ENCODE results near the gene GOSR2.
"Not testable (repeated sequence)": the region's sequence is repeated elsewhere in the genome, so short reads cannot be mapped to it uniquely, and the experiment has no call there.

The GOSR2 gene

DNA sequence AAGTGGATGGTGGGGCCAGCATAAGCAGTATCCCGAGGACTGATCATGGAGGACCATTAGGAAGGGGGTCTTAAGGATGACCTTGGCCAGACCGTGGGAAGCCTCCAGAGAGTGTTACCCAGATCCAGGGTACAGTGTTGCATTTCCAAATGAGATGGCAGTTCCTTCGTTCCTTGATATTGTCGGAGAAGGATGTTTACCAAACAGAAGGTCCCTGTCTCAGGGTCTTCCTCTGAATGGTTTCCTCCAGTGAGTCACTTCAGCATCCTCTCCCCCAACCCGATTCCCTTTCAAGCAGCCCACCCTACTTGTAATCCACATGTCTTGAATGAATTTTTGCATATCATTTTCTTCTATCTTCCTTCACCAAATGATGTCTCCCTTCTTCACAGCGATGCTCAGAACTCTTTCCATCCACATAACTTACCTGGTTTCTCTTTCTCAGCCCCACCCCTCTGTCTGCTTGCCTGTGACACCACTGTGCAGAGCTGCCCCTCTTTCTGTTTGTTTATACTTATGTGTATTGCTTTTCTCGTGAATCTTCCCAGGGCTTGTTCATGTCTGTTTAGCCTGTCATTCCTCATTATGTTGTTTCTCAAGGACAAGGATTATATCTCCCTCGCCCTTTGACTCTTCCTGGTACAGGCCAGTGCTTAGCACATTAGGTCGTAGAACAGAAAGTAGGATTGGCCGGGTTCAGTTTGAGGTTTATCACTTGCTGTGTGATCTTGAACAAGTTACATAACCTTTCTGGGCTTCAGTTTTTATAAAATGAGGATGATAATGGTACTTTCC lies 5.7 kb downstream of the GOSR2 start:
- in situ Hi-C loops (cut with MboI; ENCODE audit: low sequenced_read_pairs): no loop called here

- in situ Hi-C loops (cut with MboI; ENCODE audit: low sequenced_read_pairs): no loop called here
Observed at GRCh38 chr17:46929413-46929812, 6.5 kb downstream of the GOSR2 start.

- in situ Hi-C loops (cut with MboI; ENCODE audit: low sequenced_read_pairs): no loop called here
Observed at GRCh38 chr17:46930051-46930450, 7.1 kb downstream of the GOSR2 start.

DNA sequence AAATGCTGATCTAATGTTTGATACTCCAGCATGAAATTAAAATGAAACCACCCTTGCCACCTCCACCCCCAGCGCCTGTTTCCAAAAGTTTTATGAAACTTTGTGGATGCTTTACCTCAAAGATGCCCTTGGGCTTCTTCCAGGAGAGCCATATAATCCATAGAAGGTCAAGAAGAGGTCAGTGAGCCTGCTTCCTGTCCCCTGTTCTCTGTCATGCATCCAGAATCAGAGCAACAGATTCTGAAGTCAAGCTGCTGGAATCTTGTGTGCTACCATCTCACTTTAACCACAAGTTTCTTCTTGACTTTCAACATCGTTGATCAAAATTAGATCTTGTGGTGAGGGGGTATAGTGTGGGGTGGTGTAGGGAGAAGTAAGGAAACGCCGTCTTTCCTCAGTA lies 8.6 kb downstream of the GOSR2 start:
- in situ Hi-C loops (cut with MboI; ENCODE audit: low sequenced_read_pairs): no loop called here

DNA sequence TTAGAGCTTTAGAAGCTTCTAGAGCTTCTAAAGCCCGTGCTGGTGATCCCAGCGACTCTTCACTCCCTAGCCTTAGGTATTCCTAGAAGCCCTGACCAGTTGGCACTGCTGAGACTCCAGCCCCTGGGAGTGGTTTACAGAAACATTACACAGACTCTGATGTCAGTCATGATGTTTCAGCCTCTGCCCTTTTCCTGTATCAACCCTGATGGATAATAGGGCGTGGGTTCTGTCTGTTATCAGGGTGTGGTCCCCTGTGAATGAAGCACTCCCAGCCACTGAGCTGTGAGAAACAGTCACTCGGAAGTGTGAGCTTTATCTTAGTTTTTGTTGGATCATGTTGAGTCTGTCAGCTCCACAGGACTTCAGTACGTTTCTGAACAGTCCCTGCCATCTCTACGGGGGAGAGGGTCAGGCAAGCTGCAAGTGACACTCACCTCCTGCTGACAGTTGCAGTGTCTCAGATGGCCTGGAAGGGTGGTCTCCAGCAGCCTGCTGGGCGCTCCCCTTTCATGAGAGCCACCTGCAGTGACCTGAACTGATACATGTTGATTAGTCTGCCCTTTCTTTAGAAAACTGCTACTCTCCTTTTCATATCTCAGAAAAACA lies 12.8 kb downstream of the GOSR2 start:
- in situ Hi-C loops (cut with MboI; ENCODE audit: low sequenced_read_pairs): no loop called here

- in situ Hi-C loops (cut with MboI; ENCODE audit: low sequenced_read_pairs): no loop called here
Observed at GRCh38 chr17:46940692-46941404, 17.9 kb downstream of the GOSR2 start.

GRCh38 chr17:46942441-46943217 lies 19.7 kb downstream of the GOSR2 start:
- in situ Hi-C loops (cut with MboI; ENCODE audit: low sequenced_read_pairs): no loop called here

- in situ Hi-C loops (cut with MboI; ENCODE audit: low sequenced_read_pairs): no loop called here
Observed at GRCh38 chr17:46943218-46943500, 20.2 kb downstream of the GOSR2 start.

- in situ Hi-C loops (cut with MboI; ENCODE audit: low sequenced_read_pairs): no loop called here
Observed at GRCh38 chr17:46943501-46944393, 20.8 kb downstream of the GOSR2 start.

- in situ Hi-C loops (cut with MboI; ENCODE audit: low sequenced_read_pairs): no loop called here
Observed at GRCh38 chr17:46944931-46945330, 22.0 kb downstream of the GOSR2 start.

DNA sequence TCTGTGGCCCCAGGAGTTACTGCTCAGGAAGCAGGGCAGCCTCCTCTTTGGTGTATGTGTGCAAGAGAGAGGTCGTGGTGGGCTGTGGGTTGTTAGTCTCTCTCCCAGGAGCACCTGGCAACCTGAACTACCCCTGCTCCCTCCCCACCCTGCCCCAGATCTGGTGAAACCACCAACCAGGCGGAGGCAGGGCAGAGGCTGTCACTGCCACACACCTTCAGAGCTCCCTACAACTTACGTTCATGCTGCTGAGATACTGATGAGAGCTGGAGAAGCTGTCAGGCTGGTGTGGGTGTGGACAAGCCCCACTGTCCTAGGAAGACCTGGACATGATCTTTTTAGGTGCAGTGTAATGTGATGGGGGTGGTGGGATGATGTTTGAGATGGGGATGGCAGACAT lies 24.3 kb downstream of the GOSR2 start:
- in situ Hi-C loops (cut with MboI; ENCODE audit: low sequenced_read_pairs): no loop called here

DNA sequence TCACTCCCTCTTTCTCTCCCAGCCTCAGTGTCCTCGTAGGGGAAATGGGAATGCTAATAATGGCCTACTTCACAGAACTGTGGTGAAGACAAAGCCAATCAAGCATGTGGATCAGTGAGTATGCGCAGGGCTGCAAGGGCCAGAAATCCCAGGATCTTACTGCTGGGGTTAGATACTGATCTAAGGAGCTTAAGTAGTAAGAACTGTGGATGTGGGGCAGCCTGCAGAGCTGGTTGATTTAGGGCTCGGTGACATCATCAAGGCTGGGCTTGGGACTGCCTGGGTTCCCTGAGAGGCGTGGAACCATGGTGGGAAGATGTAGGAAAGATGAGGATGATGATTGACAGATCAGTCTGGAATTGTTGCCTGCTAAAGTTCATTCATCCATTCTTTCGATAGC lies 25.6 kb downstream of the GOSR2 start:
- in situ Hi-C loops (cut with MboI; ENCODE audit: low sequenced_read_pairs): no loop called here

DNA sequence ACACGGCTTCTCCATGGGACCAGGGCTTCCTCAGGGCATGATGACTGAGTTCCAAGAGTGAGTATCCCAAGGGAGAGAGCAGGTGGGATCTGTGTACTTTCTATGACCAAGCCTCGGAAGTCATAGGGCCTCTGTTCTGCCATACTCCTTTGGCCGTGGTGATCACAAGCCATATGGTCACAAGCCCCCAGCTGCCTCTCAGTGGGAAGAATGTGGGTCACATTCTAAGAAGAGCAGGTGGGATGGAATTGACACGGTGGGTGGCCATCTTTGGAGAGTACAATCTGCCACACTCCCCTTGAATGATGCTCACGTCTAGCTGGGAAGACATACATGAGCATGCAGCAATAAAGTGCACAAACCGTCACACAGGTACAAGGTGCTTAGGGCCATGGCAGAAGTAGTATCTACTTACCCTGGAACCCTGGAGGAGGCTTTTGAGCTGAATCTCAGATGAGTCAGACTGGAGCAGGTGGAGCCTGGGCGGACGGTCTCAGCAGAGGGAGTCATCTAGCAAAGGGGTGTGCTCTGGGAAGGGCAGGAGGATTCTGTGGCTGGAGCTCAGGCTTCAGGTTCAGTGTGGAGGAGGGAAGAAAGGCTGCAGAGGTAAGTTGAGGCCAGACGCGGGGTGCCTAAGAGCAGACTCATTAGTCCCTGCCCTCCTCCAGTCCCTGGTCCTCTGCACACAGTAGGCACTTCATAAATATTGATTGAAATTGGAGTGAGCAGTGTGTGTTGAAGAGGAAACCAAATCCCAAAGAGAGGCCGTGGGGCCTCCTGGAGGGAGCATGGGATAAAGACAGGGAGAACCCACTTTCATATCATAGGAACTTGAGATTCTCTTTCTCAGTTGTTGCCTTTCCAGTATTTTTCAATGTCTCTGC lies 26.6 kb downstream of the GOSR2 start:
- in situ Hi-C loops (cut with MboI; ENCODE audit: low sequenced_read_pairs): no loop called here

DNA sequence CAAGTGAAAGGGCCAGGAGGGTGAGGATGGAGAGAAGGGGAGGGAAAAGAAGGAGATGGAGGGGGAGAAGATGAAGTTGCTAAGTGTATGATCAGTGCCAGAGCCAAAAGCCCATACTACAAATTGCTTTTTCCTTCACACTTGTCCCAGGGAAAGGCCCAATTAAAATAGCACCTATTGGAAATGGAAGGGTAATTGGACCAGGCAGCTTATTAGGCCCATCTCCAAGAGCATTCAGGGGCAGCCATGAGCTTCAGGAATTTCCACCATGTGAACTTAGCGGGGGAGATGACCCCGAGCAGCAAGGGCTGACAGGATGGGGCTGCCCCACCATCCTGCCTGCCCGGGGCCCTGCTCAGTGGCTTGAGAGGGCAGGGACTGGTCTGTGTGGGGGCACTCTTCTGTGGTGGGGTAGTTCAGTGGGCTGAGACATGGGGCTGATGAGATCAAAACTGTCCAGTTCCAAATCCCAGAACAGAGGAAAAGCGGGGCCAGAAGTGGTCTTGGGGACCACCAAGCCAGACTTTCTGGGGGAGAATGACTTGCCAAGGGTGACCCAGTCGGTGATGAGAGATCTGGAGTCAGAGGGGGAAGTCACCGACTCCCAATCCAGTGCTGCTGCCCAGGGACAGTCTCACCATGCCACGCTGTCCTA lies 27.5 kb downstream of the GOSR2 start:
- in situ Hi-C loops (cut with MboI; ENCODE audit: low sequenced_read_pairs): no loop called here

- in situ Hi-C loops (cut with MboI; ENCODE audit: low sequenced_read_pairs): no loop called here
Observed at GRCh38 chr17:46950997-46951621, 28.1 kb downstream of the GOSR2 start.

GRCh38 chr17:46951706-46952105 lies 28.7 kb downstream of the GOSR2 start:
- in situ Hi-C loops (cut with MboI; ENCODE audit: low sequenced_read_pairs): no loop called here

DNA sequence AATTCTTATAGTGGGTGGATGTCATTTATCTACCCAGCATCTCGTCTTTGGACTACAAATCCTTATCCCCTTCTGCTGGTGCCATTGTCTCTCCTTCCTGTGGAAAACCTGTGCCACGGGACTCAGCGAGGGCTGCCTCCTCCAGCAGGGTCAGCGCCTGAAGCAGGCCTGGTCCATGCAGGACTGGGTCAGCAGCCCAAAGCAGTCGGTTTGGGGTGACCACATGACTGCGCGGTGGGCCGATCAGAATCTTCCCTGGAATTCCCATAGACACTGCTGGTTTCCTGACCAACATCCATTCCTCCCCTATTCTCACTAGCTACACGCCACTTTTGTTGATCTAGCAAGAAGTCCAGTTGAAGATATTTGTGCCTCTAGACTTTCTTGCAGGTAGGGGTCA lies 29.2 kb downstream of the GOSR2 start:
- in situ Hi-C loops (cut with MboI; ENCODE audit: low sequenced_read_pairs): no loop called here

DNA sequence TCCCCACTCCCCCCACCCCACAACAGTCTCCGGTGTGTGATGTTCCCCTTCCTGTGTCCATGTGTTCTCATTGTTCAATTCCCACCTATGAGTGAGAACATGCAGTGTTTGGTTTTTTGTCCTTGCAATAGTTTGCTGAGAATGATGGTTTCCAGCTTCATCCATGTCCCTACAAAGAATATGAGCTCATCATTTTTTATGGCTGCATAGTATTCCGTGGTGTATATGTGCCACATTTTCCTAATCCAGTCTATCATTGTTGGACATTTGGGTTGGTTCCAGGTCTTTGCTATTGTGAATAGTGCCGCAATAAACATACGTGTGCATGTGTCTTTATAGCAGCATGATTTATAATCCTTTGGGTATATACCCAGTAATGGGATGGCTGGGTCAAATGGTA lies 30.2 kb downstream of the GOSR2 start:
- in situ Hi-C loops (cut with MboI; ENCODE audit: low sequenced_read_pairs): not testable (repeated sequence)
